CD14-positive monocyte (primary cell): ENCODE data around the gene NLRP8. TPM values are rescaled to one million over a fixed set of nuclear protein-coding genes. Genes with fewer than 3 reads are reported as not detected.

Source experiments
- DNase-seq, 3 donors: peaks; one replicate each; pipeline ENCODE4 v3.0.0-alpha.2; 2011 to 2022
- H2AFZ ChIP-seq: 2 replicates; pipeline ENCODE4 v1.6.0; 2012; ENCODE audit warnings: mild to moderate bottlenecking, low read depth, low read length, inconsistent platforms; ENCODE audit not compliant: insufficient read depth, poor library complexity, severe bottlenecking
- H3K27ac ChIP-seq, 2 donors: 1 replicate in 1 of 2; 2 replicates in 1 of 2; pipeline ENCODE4 v1.5.1; 2012 to 2013; ENCODE audit warnings: low read length in 2 of 2, control low read depth in 1 of 2, inconsistent platforms in 1 of 2, low read depth in 1 of 2, mild to moderate bottlenecking in 1 of 2
- H3K27me3 ChIP-seq, 2 donors: one replicate each; pipeline versions ENCODE4 v1.6.0 to v1.6.1; 2011 to 2013; ENCODE audit warnings: low read length in 2 of 2; ENCODE audit not compliant: control insufficient read depth in 2 of 2, insufficient read depth in 2 of 2
- H3K36me3 ChIP-seq, 2 donors: replicated peaks in 1 of 2; 1 replicate in 1 of 2; 2 replicates in 1 of 2; pipeline versions ENCODE4 v1.5.1 to v1.6.1; 2012 to 2013; ENCODE audit warnings: low read length in 2 of 2, control low read depth in 1 of 2, inconsistent platforms in 1 of 2, mild to moderate bottlenecking in 1 of 2; ENCODE audit not compliant: insufficient read depth in 2 of 2, control insufficient read depth in 1 of 2
- H3K4me1 ChIP-seq, 2 donors: 1 replicate in 1 of 2; 2 replicates in 1 of 2; pipeline versions ENCODE4 v1.5.1 to v1.6.1; 2012 to 2013; ENCODE audit warnings: low read length in 2 of 2, control low read depth in 1 of 2, inconsistent platforms in 1 of 2, mild to moderate bottlenecking in 1 of 2, moderate library complexity in 1 of 2; ENCODE audit not compliant: insufficient read depth in 2 of 2, control insufficient read depth in 1 of 2
- H3K4me2 ChIP-seq: replicated peaks from 2 replicates; pipeline ENCODE3; 2012; ENCODE audit warnings: low read length, moderate library complexity, mild to moderate bottlenecking; ENCODE audit not compliant: poor library complexity, severe bottlenecking; ENCODE audit errors: extremely low read depth
- H3K4me3 ChIP-seq, 3 experiments: fragments of 200-600 bp in 1 of 3; sonication (generic) in 1 of 3; replicated peaks in 1 of 3; 1 replicate in 2 of 3; 2 replicates in 1 of 3; pipeline ENCODE4 v1.5.1; 2011 to 2013; ENCODE audit warnings: low read length in 3 of 3, mild to moderate bottlenecking in 3 of 3, control low read depth in 2 of 3, low read depth in 2 of 3, inconsistent platforms in 1 of 3, moderate library complexity in 1 of 3
- H3K79me2 ChIP-seq: 2 replicates; pipeline ENCODE4 v1.6.0; 2012; ENCODE audit warnings: mild to moderate bottlenecking, control low read depth, inconsistent platforms, low read length, moderate library complexity; ENCODE audit not compliant: insufficient read depth
- H3K9ac ChIP-seq: 2 replicates; pipeline ENCODE4 v1.6.0; 2017; ENCODE audit warnings: low read length, mild to moderate bottlenecking; ENCODE audit not compliant: insufficient read depth, poor library complexity, severe bottlenecking
- H3K9me3 ChIP-seq, 2 donors: replicated peaks in 1 of 2; 1 replicate in 1 of 2; 2 replicates in 1 of 2; pipeline versions ENCODE4 v1.5.1 to v1.6.1; 2012 to 2013; ENCODE audit warnings: low read length in 2 of 2, control low read depth in 1 of 2; ENCODE audit not compliant: control insufficient read depth in 1 of 2, insufficient read depth in 1 of 2
- H4K20me1 ChIP-seq: 2 replicates; pipeline ENCODE4 v1.6.0; 2012; ENCODE audit warnings: mild to moderate bottlenecking, low read length, control low read depth, moderate library complexity; ENCODE audit not compliant: insufficient read depth
- H3K27ac Mint-ChIP-seq, 7 donors: one replicate each; pipeline ENCODE4 v1.8.0; 2020; ENCODE audit warnings: mild to moderate bottlenecking in 7 of 7, mixed read lengths in 7 of 7, moderate library complexity in 6 of 7, inconsistent platforms in 2 of 7
- H3K27me3 Mint-ChIP-seq, 3 donors: one replicate each; pipeline ENCODE4 v1.8.0; 2021 to 2022; ENCODE audit warnings: low read depth in 3 of 3, mild to moderate bottlenecking in 3 of 3, mixed read lengths in 3 of 3, moderate library complexity in 3 of 3, inconsistent platforms in 1 of 3
- H3K36me3 Mint-ChIP-seq, 2 donors: one replicate each; pipeline ENCODE4 v1.8.0; 2020; ENCODE audit warnings: mixed read lengths in 2 of 2, inconsistent platforms in 1 of 2, mild to moderate bottlenecking in 1 of 2
- H3K4me1 Mint-ChIP-seq: one replicate; pipeline ENCODE4 v1.8.0; 2020; ENCODE audit warnings: mild to moderate bottlenecking, mixed read lengths
- H3K4me3 Mint-ChIP-seq, 2 donors: one replicate each; pipeline ENCODE4 v1.8.0; 2020; ENCODE audit warnings: mild to moderate bottlenecking in 2 of 2, mixed read lengths in 2 of 2, moderate library complexity in 1 of 2
- H3K9me3 Mint-ChIP-seq, 7 donors: one replicate each; pipeline ENCODE4 v1.8.0; 2020 to 2022; ENCODE audit warnings: mixed read lengths in 7 of 7, mild to moderate bottlenecking in 6 of 7, moderate library complexity in 6 of 7, inconsistent platforms in 2 of 7
- CTCF ChIP-seq: fragments of 200-600 bp; IDR thresholded peaks from one replicate; pipeline ENCODE4 v1.8.0; 2022; ENCODE audit warnings: antibody characterized with exemption, mild to moderate bottlenecking
- WGBS: methylation state at CpG from one replicate; pipeline ENCODE4 v1.1.5; 2013; ENCODE audit warnings: missing lambda C conversion rate; ENCODE audit not compliant: insufficient coverage; 5-methylcytosine and 5-hydroxymethylcytosine counted together
- intact Hi-C, 2 donors: fragments of 100-400 bp; cut with micrococcal nuclease; formaldehyde crosslinking; loops; one replicate each; pipeline versions ENCODE4 v1.15.0 to v1.15.1; 2023
- polyA plus RNA-seq, 3 donors: library from polyadenylated mRNA; depleted of rRNA in 1 of 3; unstranded in 2 of 3; stranded (reverse) in 1 of 3; fragments of 300-500 nt in 2 of 3; fragments of >200 nt in 1 of 3; fragmentation: Illumina TruSeq in 2 of 3; gene quantifications; 1 replicate in 2 of 3; 2 replicates in 1 of 3; pipeline ENCODE4 v1.2.3, GENCODE V29; 2012 to 2021

NLRP8 gene
- polyA plus RNA-seq, 3 donors, result not detected

DNA sequence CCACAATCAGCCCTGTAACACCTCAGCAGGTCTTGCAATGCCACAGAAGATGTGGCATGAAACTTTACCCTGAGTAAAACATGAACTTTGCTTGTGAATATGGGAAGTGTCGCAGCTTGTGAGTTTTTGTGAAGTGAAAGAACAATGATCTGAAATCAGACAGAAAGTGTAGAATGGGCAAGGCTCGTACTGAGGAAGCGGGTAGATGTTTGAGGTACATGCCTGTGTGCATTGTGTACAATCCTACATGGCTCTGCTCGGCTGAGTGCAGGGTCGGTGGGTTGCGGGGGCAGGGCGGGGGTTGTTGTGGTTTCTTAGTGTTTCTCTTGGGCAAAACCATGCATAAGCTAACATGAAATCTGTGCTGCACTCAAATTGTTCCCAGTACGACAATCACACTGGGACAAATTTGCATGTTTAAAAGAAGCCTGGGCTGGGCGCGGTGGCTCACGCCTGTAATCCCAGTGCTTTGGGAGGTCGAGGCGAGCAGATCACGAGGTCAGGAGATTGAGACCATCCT lies 16.6 kb upstream of the NLRP8 start:
- no peak overlapping the region for H3K27ac ChIP-seq
- no peaks in the 10 kb centered on the region for H3K4me1 ChIP-seq
- H3K4me3 ChIP-seq, result no peak overlapping the region
- Mint-ChIP-seq H3K4me1 (no peaks in the 10 kb centered on the region), H3K36me3 (no peaks in the 10 kb centered on the region), H3K4me3 (no peak overlapping the region), H3K27ac (no peak overlapping the region), H3K9me3 (peaks cover 24 to 70% (median 45%) of the 10 kb centered on the region in 7 donors), H3K27me3 (peaks cover 0 to 2% (median 1%) of the 10 kb centered on the region in 3 donors)
- no peak overlapping the region for H3K4me2 ChIP-seq
- WGBS, result 94% methylated on average over 10 of the region's 14 CpGs
- H3K9ac ChIP-seq, result no peak overlapping the region
- DNase-seq, result no peak
- no peaks in the 10 kb centered on the region for H3K79me2 ChIP-seq
- peaks cover 50 to 60% of the 10 kb centered on the region in 2 donors for H3K9me3 ChIP-seq
- no peaks in the 10 kb centered on the region for H3K36me3 ChIP-seq
- no peak overlapping the region for H2AFZ ChIP-seq
- no peaks in the 10 kb centered on the region for H4K20me1 ChIP-seq
- intact Hi-C loops, result no loop called here
- H3K27me3 ChIP-seq, result no peaks in the 10 kb centered on the region
- TF ChIP-seq CTCF, result no peak

DNA sequence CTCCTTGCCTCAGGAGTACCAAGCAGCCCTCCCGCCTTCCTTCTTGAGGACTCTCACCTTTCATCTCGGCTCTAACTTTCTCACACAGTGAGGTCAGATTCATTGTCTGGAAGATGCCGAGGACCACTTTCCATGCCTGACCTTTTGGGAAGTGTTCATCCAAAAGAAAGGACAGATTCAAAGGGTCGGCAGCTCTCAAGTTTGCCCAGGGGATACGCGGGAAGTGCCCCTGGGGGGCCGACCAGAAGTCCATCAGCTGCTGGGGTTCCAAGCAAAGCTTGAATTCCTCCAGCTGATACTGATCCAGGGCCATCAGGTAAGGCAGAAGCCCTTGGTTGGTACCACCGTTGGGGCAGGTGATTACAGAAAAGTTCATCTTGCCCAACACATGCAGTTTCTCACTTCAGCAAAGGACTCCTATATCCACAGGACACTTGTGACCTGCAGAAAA lies 15.7 kb upstream of the NLRP8 start, which contains the start of gene NLRP13:
Gene NLRP13 (minus strand): TSS at position 401 of the 451 bp plus-strand sequence. CDS start 25 bp downstream, at position 376.
- H3K36me3 Mint-ChIP-seq, result no peaks in the 10 kb centered on the region

More for the DNA sequence above, 15.7 kb upstream of the NLRP8 start, which contains the start of gene NLRP13:
- Mint-ChIP-seq H3K4me3 (no peak within 1 kb of the TSS), H3K4me1 (no peaks in the 10 kb centered on the region), H3K27ac (no peak within 1 kb of the TSS), H3K27me3 (peaks cover 0 to 4% (median 0%) of the 10 kb centered on the region in 3 donors), H3K9me3 (peaks cover 26 to 67% (median 42%) of the 10 kb centered on the region in 7 donors)
- H3K27me3 ChIP-seq, result no peaks in the 10 kb centered on the region
- TF ChIP-seq CTCF, result no peak
- no peaks in the 10 kb centered on the region for H4K20me1 ChIP-seq
- no peak within 1 kb of the TSS for H3K27ac ChIP-seq
- no peak within 1 kb of the TSS for H3K4me2 ChIP-seq
- no peak within 1 kb of the TSS for H3K4me3 ChIP-seq
- no peaks in the 10 kb centered on the region for H3K79me2 ChIP-seq
- no peak within 1 kb of the TSS for H3K9ac ChIP-seq
- intact Hi-C loops, result no loop called here
- no peaks in the 10 kb centered on the region for H3K4me1 ChIP-seq
- DNase-seq, result no peak
- no peaks in the 10 kb centered on the region for H3K36me3 ChIP-seq
- H2AFZ ChIP-seq, result no peak within 1 kb of the TSS
- peaks cover 47 to 55% of the 10 kb centered on the region in 2 donors for H3K9me3 ChIP-seq
- 93% methylated on average over 5 of the region's 8 CpGs for WGBS
